ENCODE data around the gene CLCN3.

DNA sequence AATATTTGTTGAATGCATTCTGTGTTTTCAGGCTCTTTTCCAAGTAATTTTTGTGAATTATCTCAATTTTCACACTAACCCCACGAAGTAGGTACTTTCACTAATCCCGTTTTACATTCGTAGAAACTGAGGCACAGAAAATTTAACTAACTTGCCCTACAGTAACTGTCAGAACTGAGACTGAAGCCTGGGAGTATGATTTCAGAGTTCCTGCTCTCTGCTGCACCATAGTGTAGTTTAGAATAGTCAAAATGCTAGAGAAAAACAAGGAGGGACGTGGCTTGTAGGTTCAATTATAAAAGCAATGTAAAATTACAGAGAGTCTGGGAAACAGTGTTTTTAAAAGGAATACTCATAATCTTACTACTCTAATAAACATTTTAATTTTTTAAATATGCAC lies 2.2 kb downstream of the CLCN3 start:
- TF ChIP-seq, protein P1, sequence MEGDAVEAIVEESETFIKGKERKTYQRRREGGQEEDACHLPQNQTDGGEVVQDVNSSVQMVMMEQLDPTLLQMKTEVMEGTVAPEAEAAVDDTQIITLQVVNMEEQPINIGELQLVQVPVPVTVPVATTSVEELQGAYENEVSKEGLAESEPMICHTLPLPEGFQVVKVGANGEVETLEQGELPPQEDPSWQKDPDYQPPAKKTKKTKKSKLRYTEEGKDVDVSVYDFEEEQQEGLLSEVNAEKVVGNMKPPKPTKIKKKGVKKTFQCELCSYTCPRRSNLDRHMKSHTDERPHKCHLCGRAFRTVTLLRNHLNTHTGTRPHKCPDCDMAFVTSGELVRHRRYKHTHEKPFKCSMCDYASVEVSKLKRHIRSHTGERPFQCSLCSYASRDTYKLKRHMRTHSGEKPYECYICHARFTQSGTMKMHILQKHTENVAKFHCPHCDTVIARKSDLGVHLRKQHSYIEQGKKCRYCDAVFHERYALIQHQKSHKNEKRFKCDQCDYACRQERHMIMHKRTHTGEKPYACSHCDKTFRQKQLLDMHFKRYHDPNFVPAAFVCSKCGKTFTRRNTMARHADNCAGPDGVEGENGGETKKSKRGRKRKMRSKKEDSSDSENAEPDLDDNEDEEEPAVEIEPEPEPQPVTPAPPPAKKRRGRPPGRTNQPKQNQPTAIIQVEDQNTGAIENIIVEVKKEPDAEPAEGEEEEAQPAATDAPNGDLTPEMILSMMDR (IDR thresholded peaks at IDR 0.05) = no peak
- TF ChIP-seq POLR2A (IDR thresholded peaks at IDR 0.05) = no peak
